ENCODE data around the gene RTN3. TPM values are rescaled to one million over a fixed set of nuclear protein-coding genes. Genes with fewer than 3 reads are reported as not detected.

Gene RTN3
- total and polyA plus RNA-seq, 2 donors (not counting 1 experiment from before 2014, with no cell fraction given), result 10.1 to 24.9 TPM

DNA sequence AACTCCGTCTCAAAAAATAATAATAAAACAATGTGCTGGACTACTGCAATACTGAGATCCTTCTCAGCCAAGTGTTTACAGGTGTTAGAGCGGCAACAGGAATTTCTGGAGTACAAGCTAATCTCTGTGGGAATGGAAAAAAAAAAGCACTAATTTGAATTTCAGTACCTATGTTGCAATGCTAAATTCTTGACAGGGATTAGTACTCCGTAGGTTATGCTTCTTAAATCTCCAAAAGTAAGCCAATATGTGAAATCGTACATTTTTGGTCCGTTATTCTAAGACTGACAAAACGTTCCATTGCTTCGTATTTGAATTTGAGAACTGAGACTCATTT is 11.2 kb upstream of the RTN3 start:
- Mint-ChIP-seq H3K4me1 (peaks cover 30% of the 10 kb centered on the region), H3K9me3 (ENCODE audit: insufficient read depth) (no peaks in the 10 kb centered on the region), H3K27me3 (no peaks in the 10 kb centered on the region), H3K27ac (peak overlapping the region; percentile 75), H3K4me3 (peak overlapping the region; percentile 80)
- no peak for TF ChIP-seq EZH2 (IDR thresholded peaks at IDR 0.05; ENCODE audit: borderline replicate concordance, insufficient read depth, low read depth, low read length, poor library complexity, severe bottlenecking)
- TF ChIP-seq, protein P1, sequence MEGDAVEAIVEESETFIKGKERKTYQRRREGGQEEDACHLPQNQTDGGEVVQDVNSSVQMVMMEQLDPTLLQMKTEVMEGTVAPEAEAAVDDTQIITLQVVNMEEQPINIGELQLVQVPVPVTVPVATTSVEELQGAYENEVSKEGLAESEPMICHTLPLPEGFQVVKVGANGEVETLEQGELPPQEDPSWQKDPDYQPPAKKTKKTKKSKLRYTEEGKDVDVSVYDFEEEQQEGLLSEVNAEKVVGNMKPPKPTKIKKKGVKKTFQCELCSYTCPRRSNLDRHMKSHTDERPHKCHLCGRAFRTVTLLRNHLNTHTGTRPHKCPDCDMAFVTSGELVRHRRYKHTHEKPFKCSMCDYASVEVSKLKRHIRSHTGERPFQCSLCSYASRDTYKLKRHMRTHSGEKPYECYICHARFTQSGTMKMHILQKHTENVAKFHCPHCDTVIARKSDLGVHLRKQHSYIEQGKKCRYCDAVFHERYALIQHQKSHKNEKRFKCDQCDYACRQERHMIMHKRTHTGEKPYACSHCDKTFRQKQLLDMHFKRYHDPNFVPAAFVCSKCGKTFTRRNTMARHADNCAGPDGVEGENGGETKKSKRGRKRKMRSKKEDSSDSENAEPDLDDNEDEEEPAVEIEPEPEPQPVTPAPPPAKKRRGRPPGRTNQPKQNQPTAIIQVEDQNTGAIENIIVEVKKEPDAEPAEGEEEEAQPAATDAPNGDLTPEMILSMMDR (IDR thresholded peaks at IDR 0.05), result no peak
- no peaks in the 10 kb centered on the region for H3K36me3 ChIP-seq (replicated peaks in 1 of 2; ENCODE audit: control extremely low read depth in 1 of 2, control insufficient read depth in 1 of 2, extremely low read depth in 1 of 2, insufficient read depth in 2 of 2, low read length in 1 of 2)
- DNase-seq (no peak), ATAC-seq (ENCODE audit: low read depth) (no peak)
- peaks cover 9 to 13% of the 10 kb centered on the region in 2 donors for H3K4me1 ChIP-seq (ENCODE audit: control insufficient read depth in 2 of 2, insufficient read depth in 2 of 2, low read length in 2 of 2)
- peak overlapping the region; percentile 95 for H2AFZ ChIP-seq (ENCODE audit: insufficient read depth, low read depth, low read length, poor library complexity, severe bottlenecking)
- H3K9me3 ChIP-seq (ENCODE audit: control extremely low read depth in 1 of 3, control insufficient read depth in 2 of 3, insufficient read depth in 1 of 3, low read length in 2 of 3), result no peaks in the 10 kb centered on the region
- 54% methylated on average over 6 of the region's 7 CpGs for WGBS (ENCODE audit: insufficient coverage)
- peaks cover 30% of the 10 kb centered on the region for H4K20me1 ChIP-seq (ENCODE audit: control insufficient read depth, insufficient read depth, low read length, poor library complexity, severe bottlenecking)
- H3K4me3 ChIP-seq (ENCODE audit: control extremely low read depth in 1 of 5, extremely low read depth in 1 of 5, insufficient read depth in 1 of 5, low read depth in 2 of 5, low read length in 4 of 5), result peak overlapping the region in 2 of 5 experiments; percentile 22 to 78
- ChIA-PET CTCF (interaction anchor here (1.1 to 3.7 kb wide), 9 partner anchors 9 to 166 kb away, joined by 3 to 39 read pairs (median 6); no protein-coding TSS in a partner anchor), POLR2A (interaction anchor here (0.6 to 3.0 kb wide), 2 partner anchors 11 to 13 kb away, joined by 9 to 11 read pairs; partner anchors contain the start of gene RTN3)
- peak overlapping the region in 1 of 2 donors; percentile 73 for H3K27ac ChIP-seq (ENCODE audit: low read length in 2 of 2)
- peak overlapping the region; percentile 84 for H3K9ac ChIP-seq (ENCODE audit: low read length)
- H3K79me2 ChIP-seq (ENCODE audit: control insufficient read depth, insufficient read depth, low read length), result peaks cover 55% of the 10 kb centered on the region
- no peaks in the 10 kb centered on the region for H3K27me3 ChIP-seq (replicated peaks in 1 of 4; ENCODE audit: control extremely low read depth in 1 of 4, control insufficient read depth in 3 of 4, insufficient read depth in 4 of 4, low read length in 3 of 4)
- intact Hi-C loops (cut with micrococcal nuclease), result loop anchor here (2.0 to 5.0 kb wide), 3 partner anchors 17 to 788 kb away; partner anchors contain the start of gene SLC3A2
- H3K4me2 ChIP-seq (replicated peaks; ENCODE audit: low read depth, low read length, poor library complexity, severe bottlenecking), result peak overlapping the region; percentile 88

All from B cell (primary cell).